Head of caudate nucleus (tissue), 42 donors: ENCODE measurements around the gene GPRC5A.

Source experiments
- DNase-seq, 42 donors: peaks; one replicate each; pipeline versions ENCODE4 v3.0.0 to v3.0.0-alpha.2; 2020 to 2021; ENCODE audit warnings: mixed read lengths in 7 of 42
- intact Hi-C: fragments of 100-400 bp; cut with DNase I; formaldehyde crosslinking; loops from one replicate; pipeline ENCODE4 v1.15.0; 2022

GPRC5A gene

GRCh38 chr12:12958886-12959285, 67.5 kb downstream of the GPRC5A start:
- intact Hi-C loops, result no loop called here
- no peak for DNase-seq

GRCh38 chr12:12960639-12961209, 69.4 kb downstream of the GPRC5A start:
- DNase-seq, result no peak
- intact Hi-C loops, result no loop called here

- intact Hi-C loops, result no loop called here
- DNase-seq, result no peak
Observed at GRCh38 chr12:12964255-12964654, 72.9 kb downstream of the GPRC5A start.

GRCh38 chr12:12965836-12966235, 74.5 kb downstream of the GPRC5A start:
- intact Hi-C loops, result no loop called here
- peak in 1 of 42 donors; percentile 21 for DNase-seq
